Ovary (tissue), 9 donors: Measurements from ENCODE around the gene SNRK. TPM values are rescaled to one million over a fixed set of nuclear protein-coding genes. Genes with fewer than 3 reads are reported as not detected.

Experiments
- DNase-seq, 5 donors: peaks; one replicate each; pipeline ENCODE4 v3.0.0-alpha.2; 2019 to 2020
- H3K27ac ChIP-seq, 2 donors: fragments of 200-600 bp; one replicate each; pipeline versions ENCODE4 v1.5.1 to v1.8.0; 2019 to 2022
- H3K27me3 ChIP-seq: fragments of 200-600 bp; one replicate; pipeline ENCODE4 v1.8.0; 2022
- H3K36me3 ChIP-seq: fragments of 200-600 bp; sonication (generic); one replicate; pipeline ENCODE4 v1.5.1; 2019
- H3K4me1 ChIP-seq: one replicate; pipeline ENCODE4 v1.8.1; 2013; ENCODE audit warnings: mild to moderate bottlenecking, moderate library complexity; ENCODE audit not compliant: insufficient read depth
- H3K4me3 ChIP-seq: fragments of 200-600 bp; sonication (generic); one replicate; pipeline ENCODE4 v1.5.1; 2017
- H3K9me3 ChIP-seq, 2 donors: fragments of 200-600 bp in 1 of 2; sonication (generic) in 1 of 2; one replicate each; pipeline versions ENCODE4 v1.5.1 to v1.8.1; 2013 to 2019; ENCODE audit warnings: mild to moderate bottlenecking in 1 of 2, moderate library complexity in 1 of 2
- EP300 ChIP-seq: sonication (generic); formaldehyde crosslinking; IDR thresholded peaks from one replicate; pipeline ENCODE4 v1.6.1; 2017; ENCODE audit warnings: antibody characterized with exemption
- POLR2A ChIP-seq: fragments of 450-650 bp; IDR thresholded peaks from one replicate; pipeline ENCODE4 v1.6.1; 2017; ENCODE audit warnings: antibody characterized with exemption, mild to moderate bottlenecking, moderate library complexity
- WGBS, 3 donors: extraction: QIAGEN DNeasy Blood & Tissue Kit in 1 of 3; methylation state at CpG; one replicate each; pipeline versions ENCODE4 v1.1.5 to v1.1.7; 2013 to 2017; 5-methylcytosine and 5-hydroxymethylcytosine counted together
- intact Hi-C, 4 donors: fragments of 100-400 bp; cut with DNase I; formaldehyde crosslinking; loops; one replicate each; pipeline versions ENCODE4 v1.11.0 to v1.15.1; 2022 to 2023
- polyA plus RNA-seq, 2 donors: library from polyadenylated mRNA; stranded (reverse); fragments of 200-250 nt in 1 of 2; fragments of 350-450 nt in 1 of 2; fragmentation: Illumina TruSeq in 1 of 2; extraction: RNeasy Lipid Tissue Mini Kit (QIAGEN cat#74804) in 1 of 2; gene quantifications; one replicate each; pipeline ENCODE4 v1.2.3, GENCODE V29; 2013 to 2014
- total RNA-seq, 7 donors: library from RNA; depleted of rRNA in 2 of 7; stranded (reverse); fragments of >200 nt in 2 of 7; fragmentation: NEBNext Ultra II Directional in 3 of 7; extraction: Animal tissue kit (Norgen Biotek cat#: 25700) in 3 of 7; gene quantifications; one replicate each; pipeline versions ENCODE4 v1.1.0 to v1.2.4, GENCODE V29; 2016 to 2023
- TF ChIP-seq, protein P1 (sequence below), 3 donors: fragments of 450-650 bp in 2 of 3; fragments of 200-600 bp in 1 of 3; IDR thresholded peaks; one replicate each; pipeline versions ENCODE4 v1.5.1 to v1.8.0; 2016 to 2022; ENCODE audit warnings: antibody characterized with exemption in 3 of 3, mild to moderate bottlenecking in 1 of 3
- donor health status: DM: no; HTN: no; CAD: no; lungs with moderate emphysema.
- donor health status: DM: no; HTN: no; CAD: no.
- donor health status: Bipolar disorder and iron deficiency.
- donor health status: DM: yes; HTN: yes; CAD: no.
- donor health status: DM: no; HTN: no; CAD: no.
- donor health status: DM: yes; HTN: yes; CAD: no.

SNRK gene
- total and polyA plus RNA-seq, 9 donors: 19.0 to 52.1 (median 28.9) TPM

DNA sequence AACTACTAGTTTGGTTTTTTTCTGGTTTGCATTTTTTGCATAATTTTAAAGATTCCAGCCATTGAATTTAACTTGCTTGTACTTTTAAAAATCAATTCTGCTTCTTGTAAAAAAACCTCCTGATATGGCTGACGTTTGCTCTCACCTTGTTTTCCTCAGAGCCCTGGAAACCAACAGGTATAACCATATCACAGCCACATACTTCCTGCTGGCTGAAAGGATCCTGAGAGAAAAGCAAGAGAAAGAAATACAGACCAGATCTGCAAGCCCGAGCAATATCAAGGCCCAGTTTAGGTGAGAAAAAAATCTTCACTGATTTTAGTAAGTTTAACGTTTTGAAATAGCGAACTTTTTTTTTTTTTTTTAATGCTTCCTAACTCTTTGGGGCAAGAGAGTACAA, 56.8 kb downstream of the SNRK start:
- Histone ChIP-seq H3K4me1 (peaks cover 5% of the 10 kb centered on the region), H3K27ac (peak overlapping the region in 1 of 2 donors; percentile 60), H3K36me3 (no peaks in the 10 kb centered on the region), H3K27me3 (no peaks in the 10 kb centered on the region), H3K4me3 (no peak overlapping the region), H3K9me3 (no peaks in the 10 kb centered on the region)
- intact Hi-C loops: no loop called here
- TF ChIP-seq EP300 (no peak), POLR2A (no peak)
- TF ChIP-seq, protein P1, sequence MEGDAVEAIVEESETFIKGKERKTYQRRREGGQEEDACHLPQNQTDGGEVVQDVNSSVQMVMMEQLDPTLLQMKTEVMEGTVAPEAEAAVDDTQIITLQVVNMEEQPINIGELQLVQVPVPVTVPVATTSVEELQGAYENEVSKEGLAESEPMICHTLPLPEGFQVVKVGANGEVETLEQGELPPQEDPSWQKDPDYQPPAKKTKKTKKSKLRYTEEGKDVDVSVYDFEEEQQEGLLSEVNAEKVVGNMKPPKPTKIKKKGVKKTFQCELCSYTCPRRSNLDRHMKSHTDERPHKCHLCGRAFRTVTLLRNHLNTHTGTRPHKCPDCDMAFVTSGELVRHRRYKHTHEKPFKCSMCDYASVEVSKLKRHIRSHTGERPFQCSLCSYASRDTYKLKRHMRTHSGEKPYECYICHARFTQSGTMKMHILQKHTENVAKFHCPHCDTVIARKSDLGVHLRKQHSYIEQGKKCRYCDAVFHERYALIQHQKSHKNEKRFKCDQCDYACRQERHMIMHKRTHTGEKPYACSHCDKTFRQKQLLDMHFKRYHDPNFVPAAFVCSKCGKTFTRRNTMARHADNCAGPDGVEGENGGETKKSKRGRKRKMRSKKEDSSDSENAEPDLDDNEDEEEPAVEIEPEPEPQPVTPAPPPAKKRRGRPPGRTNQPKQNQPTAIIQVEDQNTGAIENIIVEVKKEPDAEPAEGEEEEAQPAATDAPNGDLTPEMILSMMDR (IDR thresholded peaks at IDR 0.05): no peak
- 46 to 59% (median 52%) methylated on average over 4 of the region's 4 CpGs for WGBS, 3 donors
- DNase-seq: no peak

DNA sequence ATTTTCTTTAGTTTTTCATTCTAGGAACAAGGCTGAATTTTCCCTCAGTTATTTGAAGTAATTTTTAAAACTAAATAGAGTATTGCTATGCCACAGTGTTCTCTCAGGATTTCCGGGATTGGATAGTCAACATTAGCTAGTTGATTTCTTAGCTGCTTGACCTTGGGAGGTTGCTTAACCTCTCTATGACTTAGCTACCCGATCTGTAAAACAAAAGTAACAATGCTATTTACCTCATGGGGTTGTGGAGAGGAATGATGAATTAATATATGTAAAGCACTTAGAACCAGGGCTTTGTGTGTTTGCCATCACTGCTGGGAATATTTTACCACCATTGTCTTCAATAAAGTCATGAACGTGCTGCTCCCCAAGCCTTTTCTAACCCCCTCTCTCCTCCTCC, 57.5 kb downstream of the SNRK start:
- no peak for TF ChIP-seq POLR2A
- TF ChIP-seq EP300: no peak
- Histone ChIP-seq H3K9me3 (no peaks in the 10 kb centered on the region), H3K27ac (peak overlapping the region in 1 of 2 donors; percentile 60), H3K4me1 (peaks cover 5% of the 10 kb centered on the region), H3K36me3 (no peaks in the 10 kb centered on the region), H3K4me3 (no peak overlapping the region), H3K27me3 (no peaks in the 10 kb centered on the region)
- DNase-seq: no peak
- intact Hi-C loops: no loop called here
- WGBS, 3 donors: 19 to 30% (median 19%) methylated on average over 3 of the region's 3 CpGs

GRCh38 chr3:43344520-43344919, 58.2 kb downstream of the SNRK start:
- no peak for DNase-seq
- WGBS, 3 donors: 39 to 54% (median 42%) methylated on average over 3 of the region's 3 CpGs

DNA sequence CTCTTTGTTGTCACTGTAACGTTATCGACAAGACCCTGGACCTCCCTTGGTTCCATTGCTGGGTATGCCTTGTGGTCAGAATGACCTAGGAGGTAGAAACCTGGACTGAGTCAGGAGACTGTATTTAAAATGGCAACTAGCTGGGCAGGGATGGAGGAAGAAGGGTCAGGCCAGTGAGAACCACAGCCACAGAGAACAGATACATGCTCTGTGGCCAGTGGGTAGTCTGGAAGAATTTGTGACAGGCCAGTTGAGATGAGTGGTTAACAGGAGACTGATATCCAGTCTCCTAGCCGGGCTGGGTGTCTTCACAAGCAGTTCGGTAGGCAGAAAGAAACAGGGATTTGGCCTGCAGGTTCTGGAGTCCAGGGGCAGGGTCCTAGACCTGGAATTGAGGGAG, 58.9 kb downstream of the SNRK start:
- intact Hi-C loops: no loop called here
- no peak for TF ChIP-seq EP300
- no peak for TF ChIP-seq POLR2A
- TF ChIP-seq, protein P1 (IDR thresholded peaks at IDR 0.05): no peak
- Histone ChIP-seq H3K27me3 (no peaks in the 10 kb centered on the region), H3K4me3 (no peak overlapping the region), H3K9me3 (no peaks in the 10 kb centered on the region), H3K27ac (peak overlapping the region in 1 of 2 donors; percentile 60), H3K36me3 (no peaks in the 10 kb centered on the region), H3K4me1 (peaks cover 5% of the 10 kb centered on the region)
- 83 to 90% (median 86%) methylated on average over 4 of the region's 4 CpGs for WGBS, 3 donors
- no peak for DNase-seq

More at GRCh38 chr3:43344520-43344919, 58.2 kb downstream of the SNRK start:
- Histone ChIP-seq H3K27ac (peak overlapping the region in 1 of 2 donors; percentile 60), H3K4me1 (peaks cover 5% of the 10 kb centered on the region), H3K27me3 (no peaks in the 10 kb centered on the region), H3K4me3 (no peak overlapping the region), H3K36me3 (no peaks in the 10 kb centered on the region), H3K9me3 (no peaks in the 10 kb centered on the region)
- intact Hi-C loops: no loop called here
- no peak for TF ChIP-seq EP300
- TF ChIP-seq, protein P1 (IDR thresholded peaks at IDR 0.05): no peak
- no peak for TF ChIP-seq POLR2A

DNA sequence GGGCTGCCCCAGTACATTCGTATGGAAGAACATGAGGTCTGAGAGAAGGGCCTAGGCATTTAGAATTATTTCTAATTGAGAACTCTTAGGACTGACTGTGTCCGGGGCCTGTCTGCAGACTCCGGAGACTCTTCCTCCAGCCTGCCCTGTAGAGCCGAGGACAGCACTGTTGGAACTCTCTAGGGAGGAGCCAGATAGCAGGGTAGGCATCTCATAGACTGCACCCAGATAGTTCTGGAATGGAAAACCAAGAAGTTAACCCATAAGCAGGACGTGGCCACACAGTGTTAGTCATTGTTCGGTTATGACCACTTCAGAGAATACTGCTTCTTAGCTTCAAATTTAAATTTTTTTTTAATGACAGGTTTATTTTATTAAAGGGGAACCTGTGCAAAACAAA, 59.5 kb downstream of the SNRK start:
- TF ChIP-seq POLR2A (no peak), EP300 (no peak)
- TF ChIP-seq, protein P1 (IDR thresholded peaks at IDR 0.05): no peak
- H3K27me3 ChIP-seq: no peaks in the 10 kb centered on the region
- intact Hi-C loops: no loop called here
- no peak for DNase-seq
- H3K27ac ChIP-seq: no peak overlapping the region
- H3K36me3 ChIP-seq: no peaks in the 10 kb centered on the region
- H3K4me3 ChIP-seq: no peak overlapping the region
- peaks cover 5% of the 10 kb centered on the region for H3K4me1 ChIP-seq
- 78 to 85% (median 81%) methylated on average over 6 of the region's 6 CpGs for WGBS, 3 donors
- H3K9me3 ChIP-seq: no peaks in the 10 kb centered on the region
